BJ (cell line): ENCODE results near the gene ATXN2L. TPM values are rescaled to one million over a fixed set of nuclear protein-coding genes. Genes with fewer than 3 reads are reported as not detected.

Experiments used
- CTCF ChIA-PET: fragments of 350-600 bp; formaldehyde crosslinking; extraction: SDS; loops from one replicate; lab custom pipeline; 2021; ENCODE audit warnings: antibody characterized with exemption, inconsistent platforms; lab: Yijun Ruan, JAX
- POLR2A ChIA-PET: fragments of 300-600 bp; sonication (Branson Sonifier 250); formaldehyde crosslinking; extraction: SDS; loops from one replicate; lab custom pipeline; 2021; ENCODE audit warnings: antibody characterized with exemption; lab: Charles Lee
- DNase-seq: peaks from one replicate; pipeline ENCODE4 v3.0.0-alpha.2; 2011; ENCODE audit warnings: low read depth
- H3K27me3 ChIP-seq: 2 replicates; pipeline ENCODE4 v1.6.0; 2011; ENCODE audit warnings: low read length; ENCODE audit not compliant: control insufficient read depth, insufficient read depth
- H3K36me3 ChIP-seq: 2 replicates; pipeline ENCODE4 v1.5.1; 2011; ENCODE audit warnings: low read length; ENCODE audit not compliant: control insufficient read depth, insufficient read depth
- H3K4me3 ChIP-seq: 2 replicates; pipeline ENCODE4 v1.5.1; 2011; ENCODE audit warnings: low read depth, mild to moderate bottlenecking, control low read depth, low read length
- polyA plus RNA-seq: library from polyadenylated mRNA; depleted of rRNA; stranded (reverse); fragments of >200 nt; gene quantifications from 2 replicates; pipeline ENCODE4 v1.2.3, GENCODE V29; 2011
- TF ChIP-seq, protein P1 (sequence below): IDR thresholded peaks from 2 replicates; pipeline ENCODE4 v1.5.1; 2011; ENCODE audit warnings: low read depth, mild to moderate bottlenecking, control low read depth, inconsistent platforms, low read length, moderate library complexity; ENCODE audit not compliant: insufficient read depth

ATXN2L gene
- polyA plus RNA-seq, 1 experiment, result 19.9 TPM

DNA sequence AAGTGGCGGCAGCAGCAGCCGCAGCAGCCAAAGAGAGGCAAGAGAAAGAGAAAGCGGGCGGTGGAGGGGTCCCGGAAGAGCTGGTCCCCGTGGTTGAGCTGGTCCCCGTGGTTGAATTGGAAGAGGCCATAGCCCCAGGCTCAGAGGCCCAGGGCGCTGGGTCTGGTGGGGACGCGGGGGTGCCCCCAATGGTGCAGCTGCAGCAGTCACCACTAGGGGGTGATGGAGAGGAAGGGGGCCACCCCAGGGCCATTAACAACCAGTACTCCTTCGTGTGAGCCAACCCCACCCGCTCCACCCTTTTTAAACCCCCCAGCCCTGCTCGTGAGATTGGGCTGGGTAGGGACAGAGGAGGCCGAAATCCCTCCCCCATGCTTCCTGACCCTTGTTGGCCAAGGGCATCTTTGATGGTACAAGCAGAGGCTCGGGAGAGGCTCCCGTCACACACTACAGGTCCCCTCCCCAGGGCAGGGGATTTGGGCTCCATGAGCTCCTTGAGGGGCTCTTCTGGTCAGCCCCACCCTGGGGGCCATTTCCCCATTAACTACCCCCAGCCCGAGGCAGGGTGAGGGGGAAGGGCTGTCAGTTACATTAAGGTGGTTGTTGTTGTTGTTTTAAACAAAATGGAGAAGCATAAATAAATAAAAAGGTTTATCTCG is 50.9 kb downstream of the ATXN2L start:
- DNase-seq, result no peak
- H3K27me3 ChIP-seq, result no peaks in the 10 kb centered on the region
- CTCF ChIA-PET, result interaction anchor here (1.0 to 5.0 kb wide), 8 partner anchors 9 to 71 kb away, joined by 3 to 24 read pairs (median 4); partner anchors contain the start of genes SH2B1 and TUFM
- POLR2A ChIA-PET, result no interaction called here
- H3K4me3 ChIP-seq, result no peak overlapping the region
- H3K36me3 ChIP-seq, result peaks cover 32% of the 10 kb centered on the region
- TF ChIP-seq, protein P1, sequence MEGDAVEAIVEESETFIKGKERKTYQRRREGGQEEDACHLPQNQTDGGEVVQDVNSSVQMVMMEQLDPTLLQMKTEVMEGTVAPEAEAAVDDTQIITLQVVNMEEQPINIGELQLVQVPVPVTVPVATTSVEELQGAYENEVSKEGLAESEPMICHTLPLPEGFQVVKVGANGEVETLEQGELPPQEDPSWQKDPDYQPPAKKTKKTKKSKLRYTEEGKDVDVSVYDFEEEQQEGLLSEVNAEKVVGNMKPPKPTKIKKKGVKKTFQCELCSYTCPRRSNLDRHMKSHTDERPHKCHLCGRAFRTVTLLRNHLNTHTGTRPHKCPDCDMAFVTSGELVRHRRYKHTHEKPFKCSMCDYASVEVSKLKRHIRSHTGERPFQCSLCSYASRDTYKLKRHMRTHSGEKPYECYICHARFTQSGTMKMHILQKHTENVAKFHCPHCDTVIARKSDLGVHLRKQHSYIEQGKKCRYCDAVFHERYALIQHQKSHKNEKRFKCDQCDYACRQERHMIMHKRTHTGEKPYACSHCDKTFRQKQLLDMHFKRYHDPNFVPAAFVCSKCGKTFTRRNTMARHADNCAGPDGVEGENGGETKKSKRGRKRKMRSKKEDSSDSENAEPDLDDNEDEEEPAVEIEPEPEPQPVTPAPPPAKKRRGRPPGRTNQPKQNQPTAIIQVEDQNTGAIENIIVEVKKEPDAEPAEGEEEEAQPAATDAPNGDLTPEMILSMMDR, result peak; percentile 77

DNA sequence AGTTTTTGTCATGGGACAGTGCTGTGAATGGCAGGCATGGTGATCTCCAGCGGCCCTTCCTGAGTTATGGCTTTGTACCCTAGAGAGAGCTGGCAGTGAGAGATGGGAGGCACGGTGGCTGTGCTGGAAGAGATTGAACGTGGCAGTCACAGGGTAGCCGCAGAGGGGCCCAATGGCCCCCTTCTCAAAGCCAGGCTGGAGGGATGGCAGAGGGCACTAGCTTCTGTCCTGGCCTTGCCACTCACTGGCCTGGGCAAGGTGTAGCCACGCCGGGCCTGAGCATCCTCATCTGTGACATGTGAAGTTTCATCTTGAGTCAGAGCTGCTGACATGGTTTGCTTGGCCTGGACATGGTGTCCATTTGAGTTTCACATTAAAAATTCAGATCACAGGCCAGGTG is 51.6 kb downstream of the ATXN2L start:
- TF ChIP-seq, protein P1, result no peak
- Histone ChIP-seq H3K27me3 (no peaks in the 10 kb centered on the region), H3K4me3 (no peak overlapping the region), H3K36me3 (peaks cover 24% of the 10 kb centered on the region)
- ChIA-PET CTCF (interaction anchor here (1.0 to 2.6 kb wide), 6 partner anchors 8 to 61 kb away, joined by 3 to 14 read pairs (median 4); partner anchors contain the start of gene TUFM), POLR2A (no interaction called here)
- no peak for DNase-seq

- no peak for DNase-seq
- no peak overlapping the region for H3K4me3 ChIP-seq
- no peaks in the 10 kb centered on the region for H3K27me3 ChIP-seq
- ChIA-PET POLR2A (interaction anchor here (0.5 kb wide), 1 partner anchor 9 kb away, joined by 13 read pairs; no protein-coding TSS in a partner anchor), CTCF (interaction anchor here (1.2 to 2.6 kb wide), 2 partner anchors 11 to 12 kb away, joined by 3 to 14 read pairs; partner anchors contain the start of gene SH2B1)
- peaks cover 16% of the 10 kb centered on the region for H3K36me3 ChIP-seq
- TF ChIP-seq, protein P1, result no peak
Measured at GRCh38 chr16:28875134-28876018, 52.6 kb downstream of the ATXN2L start.

DNA sequence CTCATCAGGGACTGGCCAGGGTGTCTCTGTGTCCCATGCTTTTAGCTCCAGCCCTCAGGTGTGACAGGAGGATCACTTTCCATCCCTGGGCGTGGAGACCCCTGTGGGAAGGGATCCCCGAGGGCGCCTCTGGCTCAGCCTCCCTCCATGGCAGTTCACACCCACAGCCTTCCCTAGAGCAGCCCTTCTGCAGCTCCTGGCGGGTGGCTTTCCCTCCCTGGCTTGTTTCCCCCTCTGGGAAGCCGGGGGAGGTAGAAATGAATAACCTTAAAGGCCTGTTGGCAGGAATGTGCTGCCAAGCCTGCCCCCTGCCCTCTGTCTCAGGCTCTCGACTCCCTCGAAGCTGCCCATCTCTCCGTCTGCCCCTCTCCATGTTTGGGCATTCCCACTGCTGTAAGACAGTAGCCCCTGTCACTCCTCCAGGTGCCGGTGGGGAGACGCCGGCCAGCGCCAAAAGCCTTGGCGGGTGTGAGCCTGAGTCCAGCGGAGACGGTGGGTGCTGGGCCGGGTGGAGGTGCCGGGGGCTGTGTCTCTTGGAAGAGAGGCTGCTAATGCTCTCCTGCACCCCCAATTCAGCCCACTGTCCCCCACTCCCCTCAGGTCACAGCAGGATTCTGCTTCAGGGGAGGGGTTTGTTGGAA is 53.3 kb downstream of the ATXN2L start:
- no peaks in the 10 kb centered on the region for H3K27me3 ChIP-seq
- H3K36me3 ChIP-seq, result peaks cover 13% of the 10 kb centered on the region
- no peak for DNase-seq
- ChIA-PET CTCF (interaction anchor here (1.2 kb wide), 1 partner anchor 12 kb away, joined by 3 read pairs; the partner anchor contains the start of gene SH2B1), POLR2A (no interaction called here)
- TF ChIP-seq, protein P1, result no peak
- no peak overlapping the region for H3K4me3 ChIP-seq
